Esophagus squamous epithelium (tissue), 4 donors: ENCODE data around the gene CSNK1G1.

Source experiments
- CTCF ChIP-seq, 6 experiments: fragments of 450-650 bp in 4 of 6; fragments of 200-600 bp in 2 of 6; sonication (generic) in 2 of 6; IDR thresholded peaks; one replicate each; pipeline ENCODE4 v1.5.1; 2016 to 2019; ENCODE audit warnings: antibody characterized with exemption in 6 of 6, mild to moderate bottlenecking in 4 of 6, moderate library complexity in 4 of 6
- POLR2A ChIP-seq, 4 donors: fragments of 450-650 bp; IDR thresholded peaks; one replicate each; pipeline ENCODE4 v1.6.1; 2017; ENCODE audit warnings: antibody characterized with exemption in 4 of 4, mild to moderate bottlenecking in 4 of 4, moderate library complexity in 3 of 4

- no peak for TF ChIP-seq CTCF (IDR thresholded peaks at IDR 0.05)
- TF ChIP-seq POLR2A (IDR thresholded peaks at IDR 0.05): no peak
Measured at GRCh38 chr15:64369078-64369607, 13.2 kb upstream of the CSNK1G1 start.
